Measurements from ENCODE around the gene XPO5.
"Not testable (repeated sequence)": the region's sequence is repeated elsewhere in the genome, so short reads cannot be mapped to it uniquely, and the experiment has no call there.

The XPO5 gene

GRCh38 chr6:43502666-43503065 lies 73.2 kb downstream of the XPO5 start:
- Histone ChIP-seq H3K79me2 (ENCODE audit: control insufficient read depth, low read length) (no peaks in the 10 kb centered on the region), H3K4me1 (ENCODE audit: control insufficient read depth, low read length) (peaks cover 14% of the 10 kb centered on the region), H3K4me2 (ENCODE audit: low read length) (no peak overlapping the region), H3K4me3 (ENCODE audit: low read length) (no peak overlapping the region), H3K9me2 (replicated peaks; ENCODE audit: control insufficient read depth, low read length) (no peaks in the 10 kb centered on the region), H3F3A (ENCODE audit: control insufficient read depth, insufficient read depth) (peaks cover 4% of the 10 kb centered on the region; the same call in 1 of the 2 replicates), H3K27ac (ENCODE audit: low read depth, low read length) (no peak overlapping the region), H3K36me3 (ENCODE audit: control insufficient read depth, low read length) (peaks cover 61% of the 10 kb centered on the region), H4K20me1 (ENCODE audit: control insufficient read depth, insufficient read depth, low read depth, low read length) (no peaks in the 10 kb centered on the region), H3K9me3 (ENCODE audit: control insufficient read depth, insufficient read depth, low read length) (no peaks in the 10 kb centered on the region), H3K27me3 (ENCODE audit: control insufficient read depth, low read length) (no peaks in the 10 kb centered on the region)
- no peak for TF ChIP-seq EZH2phosphoT487 (IDR thresholded peaks at IDR 0.05; ENCODE audit: borderline replicate concordance, low read length)
- TF ChIP-seq CTCF (IDR thresholded peaks at IDR 0.05; ENCODE audit: low read depth, low read length, poor library complexity, severe bottlenecking): no peak

- no peak for TF ChIP-seq CTCF (IDR thresholded peaks at IDR 0.05; ENCODE audit: low read depth, low read length, poor library complexity, severe bottlenecking)
- TF ChIP-seq EZH2phosphoT487 (IDR thresholded peaks at IDR 0.05; ENCODE audit: borderline replicate concordance, low read length): no peak
- peaks cover 64% of the 10 kb centered on the region for H3K36me3 ChIP-seq (ENCODE audit: control insufficient read depth, low read length)
- no peak overlapping the region for H3K27ac ChIP-seq (ENCODE audit: low read depth, low read length)
- no peak overlapping the region for H3K4me2 ChIP-seq (ENCODE audit: low read length)
- H3K79me2 ChIP-seq (ENCODE audit: control insufficient read depth, low read length): no peaks in the 10 kb centered on the region
- H3K9me2 ChIP-seq (replicated peaks; ENCODE audit: control insufficient read depth, low read length): no peaks in the 10 kb centered on the region
- H3K27me3 ChIP-seq (ENCODE audit: control insufficient read depth, low read length): no peaks in the 10 kb centered on the region
- H3F3A ChIP-seq (ENCODE audit: control insufficient read depth, insufficient read depth): peaks cover 2% of the 10 kb centered on the region; the same call in 1 of the 2 replicates
- H3K4me3 ChIP-seq (ENCODE audit: low read length): no peak overlapping the region
- H4K20me1 ChIP-seq (ENCODE audit: control insufficient read depth, insufficient read depth, low read depth, low read length): no peaks in the 10 kb centered on the region
- H3K9me3 ChIP-seq (ENCODE audit: control insufficient read depth, insufficient read depth, low read length): no peaks in the 10 kb centered on the region
- peaks cover 2% of the 10 kb centered on the region for H3K4me1 ChIP-seq (ENCODE audit: control insufficient read depth, low read length)
These were observed 74.9 kb downstream of the XPO5 start for GRCh38 chr6:43500921-43501320.

- H3K27ac ChIP-seq (ENCODE audit: low read depth, low read length): no peak overlapping the region
- H3K79me2 ChIP-seq (ENCODE audit: control insufficient read depth, low read length): peaks cover 2% of the 10 kb centered on the region
- TF ChIP-seq EZH2phosphoT487 (IDR thresholded peaks at IDR 0.05; ENCODE audit: borderline replicate concordance, low read length) (no peak), CTCF (IDR thresholded peaks at IDR 0.05; ENCODE audit: low read depth, low read length, poor library complexity, severe bottlenecking) (no peak)
- peaks cover 49% of the 10 kb centered on the region for H3K36me3 ChIP-seq (ENCODE audit: control insufficient read depth, low read length)
- H4K20me1 ChIP-seq (ENCODE audit: control insufficient read depth, insufficient read depth, low read depth, low read length): no peaks in the 10 kb centered on the region
- H3K9me3 ChIP-seq (ENCODE audit: control insufficient read depth, insufficient read depth, low read length): no peaks in the 10 kb centered on the region
- H3K27me3 ChIP-seq (ENCODE audit: control insufficient read depth, low read length): no peaks in the 10 kb centered on the region
- H3K9me2 ChIP-seq (replicated peaks; ENCODE audit: control insufficient read depth, low read length): no peaks in the 10 kb centered on the region
- H3K4me1 ChIP-seq (ENCODE audit: control insufficient read depth, low read length): no peaks in the 10 kb centered on the region
- H3F3A ChIP-seq (ENCODE audit: control insufficient read depth, insufficient read depth): no peaks in the 10 kb centered on the region
- H3K4me3 ChIP-seq (ENCODE audit: low read length): no peak overlapping the region
- H3K4me2 ChIP-seq (ENCODE audit: low read length): no peak overlapping the region
These were observed 76.6 kb downstream of the XPO5 start for GRCh38 chr6:43499028-43499815.

- not testable (repeated sequence) for H3F3A ChIP-seq (ENCODE audit: control insufficient read depth, insufficient read depth); H4K20me1 ChIP-seq (ENCODE audit: control insufficient read depth, insufficient read depth, low read depth, low read length)
- H3K36me3 ChIP-seq (ENCODE audit: control insufficient read depth, low read length): peaks cover 44% of the 10 kb centered on the region
These were observed 77.5 kb downstream of the XPO5 start for GRCh38 chr6:43498291-43498690.

More at GRCh38 chr6:43498291-43498690, 77.5 kb downstream of the XPO5 start:
- not testable (repeated sequence) for H3K9me2 ChIP-seq (replicated peaks; ENCODE audit: control insufficient read depth, low read length); H3K79me2 ChIP-seq (ENCODE audit: control insufficient read depth, low read length); H3K9me3 ChIP-seq (ENCODE audit: control insufficient read depth, insufficient read depth, low read length); H3K27me3 ChIP-seq (ENCODE audit: control insufficient read depth, low read length); H3K4me1 ChIP-seq (ENCODE audit: control insufficient read depth, low read length); H3K27ac ChIP-seq (ENCODE audit: low read depth, low read length); H3K4me3 ChIP-seq (ENCODE audit: low read length); H3K4me2 ChIP-seq (ENCODE audit: low read length)
